Measurements from ENCODE around the gene LSM4.

Gene LSM4

GRCh38 chr19:18291590-18292461 is 31.1 kb downstream of the LSM4 start:
- DNase-seq = peak; percentile 96

GRCh38 chr19:18291019-18291524 is 31.8 kb downstream of the LSM4 start:
- DNase-seq = peak; percentile 74

- peak; percentile 87 for DNase-seq
These were observed 32.4 kb downstream of the LSM4 start for GRCh38 chr19:18290302-18291018.

GRCh38 chr19:18289471-18290301 is 33.2 kb downstream of the LSM4 start:
- DNase-seq = no peak

- no peak for DNase-seq
These were observed 34.8 kb downstream of the LSM4 start for GRCh38 chr19:18287836-18288772.

- DNase-seq = no peak
These were observed 35.8 kb downstream of the LSM4 start for GRCh38 chr19:18286973-18287635.

- peak; percentile 12 for DNase-seq
These were observed 38.0 kb downstream of the LSM4 start for GRCh38 chr19:18284712-18285360.

- no peak for DNase-seq
These were observed 39.5 kb downstream of the LSM4 start for GRCh38 chr19:18283338-18283737.

- DNase-seq = peak; percentile 59
These were observed 40.1 kb downstream of the LSM4 start for GRCh38 chr19:18282788-18283141.

GRCh38 chr19:18282021-18282787 is 40.7 kb downstream of the LSM4 start:
- no peak for DNase-seq

GRCh38 chr19:18281082-18282020 is 41.5 kb downstream of the LSM4 start, which contains the start of gene JUND:
JUND (minus strand) TSS chr19:18281622; CDS start chr19:18281484, 138 bp downstream.
- DNase-seq = peak; percentile 98

- peak; percentile 69 for DNase-seq
These were observed 42.4 kb downstream of the LSM4 start for GRCh38 chr19:18280247-18281081.

GRCh38 chr19:18279516-18280246 is 43.2 kb downstream of the LSM4 start:
- DNase-seq = peak; percentile 96

- DNase-seq = no peak
These were observed 43.7 kb downstream of the LSM4 start for GRCh38 chr19:18279266-18279515.

- peak; percentile 60 for DNase-seq
These were observed 44.2 kb downstream of the LSM4 start for GRCh38 chr19:18278521-18279265.

GRCh38 chr19:18274781-18275356 is 48.0 kb downstream of the LSM4 start:
- DNase-seq = peak; percentile 89

All from OCI-M1 (cell line).